ENCODE data around the gene ARHGAP11B.
"Not testable (repeated sequence)": the region's sequence is repeated elsewhere in the genome, so short reads cannot be mapped to it uniquely, and the experiment has no call there.

ARHGAP11B gene

GRCh38 chr15:30625436-30626193 is at the start of gene ARHGAP11B:
TSS of gene ARHGAP11B (plus strand) at chr15:30626128.
- intact Hi-C loops (cut with micrococcal nuclease): loop anchor here (10.0 kb wide), 1 partner anchor 639 kb away; no protein-coding TSS in a partner anchor

DNA sequence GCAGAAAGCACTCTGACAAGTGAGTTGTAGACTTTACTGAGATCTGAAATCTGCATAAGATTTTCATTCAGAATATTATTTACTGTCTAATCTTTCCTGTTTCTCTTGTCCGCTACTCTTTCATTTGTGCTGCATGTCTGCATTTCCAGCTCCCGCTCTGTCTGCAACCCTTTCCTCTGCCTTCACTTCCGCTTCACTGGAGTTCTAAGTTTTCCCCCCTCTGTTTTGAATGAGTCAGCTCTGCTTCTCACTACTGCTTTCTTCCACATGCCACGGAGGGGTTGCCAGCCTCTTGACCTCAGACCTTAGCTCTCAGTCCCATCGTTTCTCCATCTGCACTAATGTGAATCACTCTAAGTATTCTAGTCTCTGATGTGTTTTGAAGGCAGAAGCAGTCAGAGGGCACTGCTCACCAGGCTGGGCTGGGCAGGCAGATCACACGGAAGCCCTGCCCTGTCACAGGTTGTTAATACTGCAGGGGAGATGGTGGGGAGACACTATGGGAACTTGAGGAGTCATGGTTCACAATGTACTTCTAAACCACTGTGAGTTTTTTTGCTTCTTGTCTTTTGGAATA is 46.4 kb upstream of the ARHGAP11B start:
- intact Hi-C loops (cut with micrococcal nuclease): not testable (repeated sequence)

DNA sequence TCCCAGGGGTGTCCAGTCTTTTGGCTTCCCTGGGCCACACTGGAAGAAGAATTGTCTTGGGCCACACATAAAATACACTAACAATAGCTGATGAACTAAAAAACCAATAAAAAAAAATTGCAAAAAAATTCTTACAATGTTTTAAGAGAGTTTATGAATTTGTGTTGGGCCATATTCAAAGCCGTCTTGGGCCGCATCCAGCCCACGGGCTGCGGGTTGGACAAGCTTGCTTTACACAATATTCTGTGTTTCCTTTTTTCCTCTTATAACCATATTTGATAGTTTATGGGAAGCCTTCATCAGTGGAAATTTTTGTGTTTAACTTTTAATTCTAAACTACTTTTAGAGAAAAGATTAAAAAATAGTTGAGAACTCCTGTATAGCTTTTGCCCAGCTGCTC is 45.2 kb upstream of the ARHGAP11B start:
- intact Hi-C loops (cut with micrococcal nuclease): not testable (repeated sequence)

GRCh38 chr15:30598953-30599352 is 27.0 kb upstream of the ARHGAP11B start:
- intact Hi-C loops (cut with micrococcal nuclease): not testable (repeated sequence)

DNA sequence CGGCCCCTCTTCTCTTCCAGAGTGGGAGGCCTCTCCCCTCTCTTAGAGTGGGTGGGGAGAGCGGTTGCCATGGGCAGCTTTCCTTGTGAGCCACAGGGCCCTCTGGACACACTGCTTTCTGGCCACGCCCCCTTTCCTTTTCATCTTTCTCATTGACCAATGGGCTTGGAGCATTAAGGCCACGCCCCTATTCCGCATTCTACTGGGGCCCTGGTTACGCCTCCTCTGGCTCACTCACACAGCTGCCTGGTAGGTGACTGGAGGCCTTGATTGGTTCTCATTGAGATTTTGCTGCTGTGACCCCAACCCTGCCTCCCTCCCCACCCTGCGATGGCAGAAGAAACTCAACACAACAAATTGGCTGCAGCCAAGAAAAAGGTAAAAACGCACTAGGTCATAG is 22.1 kb upstream of the ARHGAP11B start, which contains the start of gene GOLGA8H:
GOLGA8H (plus strand) TSS at position 233 of the 400 bp plus-strand sequence; CDS start at position 331, 98 bp downstream.
- intact Hi-C loops (cut with micrococcal nuclease): not testable (repeated sequence)

DNA sequence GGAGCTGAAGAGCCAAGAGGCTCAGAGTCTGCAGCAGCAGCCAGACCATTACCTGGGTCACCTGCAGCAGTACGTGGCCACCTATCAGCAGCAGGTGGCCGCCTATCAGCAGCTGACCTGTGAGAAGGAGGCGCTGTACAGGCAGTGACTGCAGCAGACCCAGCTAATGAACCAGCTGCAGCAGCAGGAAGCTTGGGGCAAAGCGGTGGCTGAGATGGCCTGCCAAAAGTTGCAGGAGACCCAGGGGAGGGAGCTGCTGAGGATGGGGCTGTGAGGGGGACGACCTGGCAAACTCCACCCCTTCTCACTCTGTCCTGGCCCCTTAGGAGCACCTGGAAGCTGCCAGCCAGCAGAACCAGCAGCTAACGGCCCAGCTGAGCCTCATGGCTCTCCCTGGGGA is 13.7 kb upstream of the ARHGAP11B start:
- intact Hi-C loops (cut with micrococcal nuclease): not testable (repeated sequence)

GRCh38 chr15:30621342-30621741 is 4.6 kb upstream of the ARHGAP11B start:
- intact Hi-C loops (cut with micrococcal nuclease): loop anchor here (10.0 kb wide), 1 partner anchor 643 kb away; no protein-coding TSS in a partner anchor

- intact Hi-C loops (cut with micrococcal nuclease): loop anchor here (10.0 kb wide), 1 partner anchor 639 kb away; no protein-coding TSS in a partner anchor
Observed at GRCh38 chr15:30626194-30626565, 252 bp downstream of the ARHGAP11B start.

DNA sequence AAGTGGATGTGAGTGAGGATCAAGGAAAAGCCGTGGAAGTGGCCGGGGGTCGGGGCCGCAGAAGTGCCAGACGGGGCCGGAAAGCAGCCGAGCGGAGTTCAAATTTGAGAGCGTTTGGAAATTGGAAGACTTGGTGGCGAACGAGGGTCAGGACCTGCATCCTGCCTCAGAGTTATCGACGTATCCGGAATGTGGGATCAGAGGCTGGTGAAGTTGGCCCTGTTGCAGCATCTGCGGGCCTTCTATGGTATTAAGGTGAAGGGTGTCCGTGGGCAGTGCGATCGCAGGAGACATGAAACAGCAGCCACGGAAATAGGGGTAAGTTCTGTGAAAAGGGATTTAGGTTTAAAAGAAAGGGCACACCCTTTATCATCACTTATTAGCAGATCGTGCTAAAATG is 704 bp downstream of the ARHGAP11B start:
- intact Hi-C loops (cut with micrococcal nuclease): loop anchor here (10.0 kb wide), 1 partner anchor 638 kb away; no protein-coding TSS in a partner anchor

DNA sequence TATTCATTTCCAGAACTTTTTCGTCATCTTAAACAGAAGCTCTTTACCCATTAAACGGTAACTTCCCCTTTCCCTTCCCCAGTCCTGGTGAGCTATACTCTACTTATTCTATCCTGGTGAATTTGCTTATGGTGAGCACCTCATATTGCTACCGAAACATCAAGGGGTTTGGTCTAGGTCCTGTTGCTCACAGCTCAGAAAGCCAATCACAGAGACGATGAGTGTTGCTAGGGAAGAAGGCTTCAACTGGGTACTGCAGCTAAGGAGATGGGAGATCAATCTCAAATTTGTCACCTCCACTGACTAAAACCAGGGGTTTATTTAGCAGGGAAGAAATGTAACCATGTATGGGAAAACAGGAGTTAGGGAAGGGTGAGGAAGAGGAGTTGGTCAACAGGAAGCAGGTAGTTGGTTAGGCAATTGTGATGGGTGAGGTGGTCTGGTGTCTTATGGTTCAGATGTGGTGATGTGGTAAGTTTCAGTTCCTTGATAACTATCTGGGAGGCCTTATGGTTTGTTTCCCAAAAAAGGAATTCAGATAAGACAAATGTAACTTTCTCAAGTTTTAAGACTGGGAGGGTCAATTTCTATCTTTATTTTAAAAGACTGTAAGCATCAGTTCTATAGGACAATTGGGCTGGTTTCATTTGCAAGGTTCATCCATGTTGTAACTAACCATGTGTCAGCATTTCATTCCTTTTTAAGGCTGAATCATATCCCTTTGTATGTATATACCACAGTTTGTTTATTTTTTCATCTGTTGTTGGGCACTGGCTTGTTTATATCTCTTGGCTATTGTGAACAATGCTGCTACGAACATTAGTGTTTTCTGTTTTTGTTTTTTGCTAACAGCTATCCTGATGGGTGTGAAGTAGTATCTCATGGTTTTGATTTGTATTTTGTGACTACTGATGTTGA is 24.3 kb downstream of the ARHGAP11B start:
- intact Hi-C loops (cut with micrococcal nuclease): no loop called here

- intact Hi-C loops (cut with micrococcal nuclease): loop anchor here (1.0 to 10.0 kb wide), 3 partner anchors 96 to 1204 kb away; no protein-coding TSS in a partner anchor
Observed at GRCh38 chr15:30661154-30661553, 35.2 kb downstream of the ARHGAP11B start.

DNA sequence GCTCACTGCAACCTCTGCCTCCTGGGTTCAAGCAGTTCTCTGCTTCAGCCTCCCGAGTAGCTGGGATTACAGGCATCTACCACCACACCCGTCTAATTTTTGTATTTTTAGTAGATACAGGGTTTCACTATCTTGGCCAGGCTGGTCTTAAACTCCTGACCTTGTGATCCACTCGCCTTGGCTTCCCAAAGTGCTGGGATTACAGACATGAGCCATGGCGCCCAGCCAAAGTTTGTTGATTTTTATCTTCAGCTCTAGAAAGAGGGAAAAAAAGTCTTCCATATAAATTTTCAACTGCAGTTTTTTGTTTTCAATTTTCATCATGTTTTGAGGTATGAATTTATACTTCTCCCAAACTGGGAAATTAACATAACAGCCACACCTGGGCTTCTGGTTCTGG is 43.7 kb downstream of the ARHGAP11B start:
- intact Hi-C loops (cut with micrococcal nuclease): loop anchor here (10.0 kb wide), 1 partner anchor 1195 kb away; no protein-coding TSS in a partner anchor

DNA sequence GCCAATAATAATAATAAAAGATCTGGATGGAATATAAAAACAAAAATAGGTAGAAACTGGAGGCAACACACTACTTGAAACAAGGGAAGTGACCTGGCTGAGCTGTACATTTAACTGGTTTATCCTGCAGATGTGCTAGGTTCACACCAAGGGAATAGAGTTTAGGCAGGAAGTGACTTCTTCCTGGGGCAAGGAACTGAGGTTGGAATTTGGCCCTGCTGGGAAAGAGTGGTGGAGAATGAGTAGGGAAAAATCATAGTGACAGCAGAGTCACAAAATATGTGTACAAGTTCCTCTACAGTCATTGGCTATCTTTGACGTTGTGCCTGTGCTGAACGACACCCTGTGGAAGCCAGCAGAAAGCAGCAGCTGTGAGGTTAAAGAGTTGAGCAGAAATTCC is 44.1 kb downstream of the ARHGAP11B start:
- intact Hi-C loops (cut with micrococcal nuclease): no loop called here

DNA sequence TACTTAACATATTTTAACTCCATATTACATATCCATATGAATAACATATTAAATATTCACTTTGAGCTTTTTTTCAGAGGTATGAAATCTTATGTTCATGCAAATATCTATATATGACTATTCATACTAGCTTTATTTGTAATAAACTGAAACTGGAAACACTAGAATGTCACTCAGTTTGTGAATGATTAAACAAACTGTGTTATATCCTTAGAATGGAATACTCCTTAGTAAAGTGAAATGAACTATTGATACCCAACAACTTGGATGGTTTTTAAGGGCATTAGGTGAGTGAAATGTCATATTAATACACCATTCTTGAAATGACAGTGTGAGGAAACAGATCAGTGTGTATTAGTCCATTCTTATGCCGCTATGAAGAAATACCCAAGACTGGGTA is 45.4 kb downstream of the ARHGAP11B start:
- intact Hi-C loops (cut with micrococcal nuclease): no loop called here

DNA sequence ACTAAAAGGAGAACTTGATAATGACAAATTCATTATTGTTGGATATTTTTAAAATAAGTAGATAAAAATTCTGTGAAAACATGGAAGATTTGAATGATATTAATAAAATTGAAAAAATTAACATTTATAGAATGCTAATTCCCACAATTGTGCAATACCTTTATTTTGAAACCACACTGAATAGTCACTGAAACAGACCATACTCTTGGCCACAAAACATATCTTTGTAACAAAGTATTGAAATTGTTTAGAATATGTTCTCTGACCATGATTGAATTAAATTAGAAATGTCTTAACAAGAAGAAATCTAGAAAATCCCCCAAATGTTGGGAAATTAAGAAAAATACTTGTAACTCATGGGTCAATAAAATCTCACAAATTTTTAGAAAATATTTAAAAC is 49.2 kb downstream of the ARHGAP11B start:
- intact Hi-C loops (cut with micrococcal nuclease): no loop called here

DNA sequence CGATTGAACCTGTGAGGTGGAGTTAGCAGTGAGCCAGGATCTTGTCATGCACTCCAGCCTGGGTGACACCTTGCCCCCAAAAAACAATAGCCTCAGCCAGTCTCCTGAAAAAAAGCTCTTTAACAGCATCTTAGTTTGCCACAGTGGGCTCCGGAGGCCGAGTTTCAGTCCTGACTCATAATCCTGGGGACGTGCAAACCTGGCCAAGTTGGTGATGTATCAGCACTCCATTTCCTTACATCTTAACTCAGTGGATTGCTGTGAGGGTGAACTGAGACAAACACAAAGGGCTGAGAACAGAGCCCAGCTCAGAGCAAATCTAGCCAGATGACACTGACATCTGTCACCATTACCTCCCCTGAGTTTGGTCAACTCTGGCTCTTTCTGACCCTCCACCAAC is 50.0 kb downstream of the ARHGAP11B start:
- intact Hi-C loops (cut with micrococcal nuclease): not testable (repeated sequence)

DNA sequence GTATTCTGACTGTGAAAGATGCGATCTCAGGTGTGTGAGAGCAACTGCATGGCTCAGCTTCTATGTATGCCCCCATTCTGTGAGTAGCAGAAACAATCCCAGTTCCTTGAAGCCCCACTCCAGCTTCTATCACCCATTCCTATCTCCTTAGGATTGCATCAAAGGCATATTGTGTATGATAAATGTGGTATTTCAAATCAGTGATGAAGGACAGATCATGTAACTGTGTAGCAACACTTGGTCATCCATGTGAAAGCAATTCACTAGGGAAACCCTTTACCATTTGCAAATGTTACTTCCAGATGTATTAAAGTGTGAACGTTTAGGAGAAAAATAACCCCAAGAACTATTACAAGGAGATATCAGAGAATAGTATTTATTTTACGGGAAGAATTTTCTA is 55.1 kb downstream of the ARHGAP11B start:
- intact Hi-C loops (cut with micrococcal nuclease): not testable (repeated sequence)

- intact Hi-C loops (cut with micrococcal nuclease): not testable (repeated sequence)
Observed at GRCh38 chr15:30685709-30686285, 59.9 kb downstream of the ARHGAP11B start.

DNA sequence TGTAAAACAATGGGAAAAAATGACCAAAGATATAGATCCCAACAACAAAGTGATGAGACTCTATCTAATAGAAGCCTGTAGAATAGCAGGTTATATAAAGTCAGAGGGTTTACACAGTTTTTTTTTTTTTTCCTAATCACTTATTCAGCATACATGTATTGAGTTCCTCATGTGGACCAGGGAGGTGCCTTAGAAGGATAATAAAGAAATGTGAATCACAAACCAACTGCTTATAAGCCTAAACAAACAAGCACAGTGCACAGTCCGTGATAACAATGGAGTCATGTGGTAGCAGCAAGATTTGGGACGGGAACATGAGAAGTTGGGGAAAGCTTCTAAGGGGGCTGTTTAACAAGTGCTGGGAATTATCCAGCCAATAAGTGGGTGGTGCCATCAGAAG is 60.7 kb downstream of the ARHGAP11B start:
- intact Hi-C loops (cut with micrococcal nuclease): not testable (repeated sequence)
